Endothelial cell of umbilical vein (primary cell): ENCODE data around the gene IGFL4.

ENCODE experiments used
- CTCF ChIP-seq, 2 donors: IDR thresholded peaks; 1 replicate in 1 of 2; 2 replicates in 1 of 2; pipeline ENCODE4 v1.5.1; 2011; ENCODE audit warnings: low read length in 2 of 2, mild to moderate bottlenecking in 2 of 2, moderate library complexity in 2 of 2, control low read depth in 1 of 2, inconsistent platforms in 1 of 2, low read depth in 1 of 2; ENCODE audit not compliant: insufficient read depth in 1 of 2; ENCODE audit errors: extremely low read depth in 1 of 2
- EZH2 ChIP-seq: IDR thresholded peaks from 2 replicates; pipeline ENCODE4 v1.6.1; 2012; ENCODE audit warnings: borderline replicate concordance, low read depth, mild to moderate bottlenecking, moderate library complexity, low read length, inconsistent platforms; ENCODE audit not compliant: severe bottlenecking
- GATA2 ChIP-seq: IDR thresholded peaks from 2 replicates; pipeline ENCODE4 v1.7.0; 2011; ENCODE audit warnings: low read depth, mild to moderate bottlenecking, moderate library complexity, mixed read lengths, low read length; ENCODE audit not compliant: insufficient read length, insufficient read depth
- JUN ChIP-seq: IDR thresholded peaks from 2 replicates; pipeline ENCODE4 v1.6.1; 2011; ENCODE audit warnings: borderline replicate concordance, low read depth; ENCODE audit not compliant: insufficient read length, insufficient read depth
- MAX ChIP-seq: IDR thresholded peaks from 2 replicates; pipeline ENCODE4 v1.6.1; 2011; ENCODE audit not compliant: insufficient read depth, insufficient read length
- MYC ChIP-seq: IDR thresholded peaks from one replicate; pipeline ENCODE4 v1.6.1; 2011; ENCODE audit warnings: mild to moderate bottlenecking, low read depth, low read length
- POLR2A ChIP-seq: IDR thresholded peaks from 2 replicates; pipeline ENCODE4 v1.6.1; 2012; ENCODE audit warnings: low read depth, mild to moderate bottlenecking, control low read depth, low read length
- POLR2AphosphoS5 ChIP-seq: IDR thresholded peaks from 2 replicates; pipeline ENCODE4 v1.6.1; 2012; ENCODE audit warnings: low read depth, mild to moderate bottlenecking, control low read depth, low read length, moderate library complexity; ENCODE audit not compliant: insufficient read depth

- TF ChIP-seq POLR2AphosphoS5 (no peak), CTCF (IDR thresholded peaks at IDR 0.05; ENCODE audit: extremely low read depth in 1 of 2, insufficient read depth in 1 of 2, low read depth in 1 of 2, low read length in 2 of 2) (no peak), EZH2 (no peak), MAX (no peak), JUN (no peak), POLR2A (no peak), GATA2 (no peak), MYC (no peak)
These were observed 677 bp downstream of the IGFL4 start for GRCh38 chr19:46040125-46040524.
